HG03432 (cell line): ENCODE measurements around the gene PATL2.
"Not testable (repeated sequence)": the region's sequence is repeated elsewhere in the genome, so short reads cannot be mapped to it uniquely, and the experiment has no call there.

Experiments
- ATAC-seq: cut with Tn5 transposase; IDR thresholded peaks from one replicate; pipeline ENCODE4 v1.9.1; 2021; ENCODE audit warnings: mild to moderate bottlenecking, moderate library complexity; ENCODE audit not compliant: unreplicated experiment

PATL2 gene

GRCh38 chr15:44656298-44656697 lies 54.8 kb downstream of the PATL2 start:
- no peak for ATAC-seq

GRCh38 chr15:44654858-44655257 lies 56.3 kb downstream of the PATL2 start:
- ATAC-seq = no peak

GRCh38 chr15:44647637-44648036 lies 63.5 kb downstream of the PATL2 start:
- no peak for ATAC-seq

- ATAC-seq = no peak
These were observed 64.1 kb downstream of the PATL2 start for GRCh38 chr15:44647036-44647435.

GRCh38 chr15:44646460-44646859 lies 64.7 kb downstream of the PATL2 start:
- ATAC-seq = no peak

- no peak for ATAC-seq
These were observed 69.5 kb downstream of the PATL2 start for GRCh38 chr15:44641651-44642050.

GRCh38 chr15:44636976-44637375 lies 74.1 kb downstream of the PATL2 start:
- ATAC-seq = no peak

- no peak for ATAC-seq
These were observed 77.5 kb downstream of the PATL2 start for GRCh38 chr15:44633603-44634002.

- not testable (repeated sequence) for ATAC-seq
These were observed 85.8 kb downstream of the PATL2 start for GRCh38 chr15:44625286-44625685.

- no peak for ATAC-seq
These were observed 87.9 kb downstream of the PATL2 start for GRCh38 chr15:44623178-44623577.

GRCh38 chr15:44620081-44620480 lies 91.0 kb downstream of the PATL2 start:
- no peak for ATAC-seq

GRCh38 chr15:44616974-44617373 lies 94.1 kb downstream of the PATL2 start:
- ATAC-seq = no peak
